ENCODE data around the gene SLC15A4. TPM values are rescaled to one million over a fixed set of nuclear protein-coding genes. Genes with fewer than 3 reads are reported as not detected.

SLC15A4 gene
- total RNA-seq, 4 donors from 2014 or later: 28.1 to 49.9 (median 45.8) TPM

- no peaks in the 10 kb centered on the region for H3K9me3 ChIP-seq
- H3K27me3 ChIP-seq: no peaks in the 10 kb centered on the region
- 35 to 72% methylated on average over 4 to 6 of the region's 20 CpGs for WGBS, 2 donors (ENCODE audit: low coverage in 1 of 2)
- no peak for TF ChIP-seq POLR2A (IDR thresholded peaks at IDR 0.05)
- TF ChIP-seq POLR2AphosphoS5 (IDR thresholded peaks at IDR 0.05): no peak
- TF ChIP-seq, protein P1, sequence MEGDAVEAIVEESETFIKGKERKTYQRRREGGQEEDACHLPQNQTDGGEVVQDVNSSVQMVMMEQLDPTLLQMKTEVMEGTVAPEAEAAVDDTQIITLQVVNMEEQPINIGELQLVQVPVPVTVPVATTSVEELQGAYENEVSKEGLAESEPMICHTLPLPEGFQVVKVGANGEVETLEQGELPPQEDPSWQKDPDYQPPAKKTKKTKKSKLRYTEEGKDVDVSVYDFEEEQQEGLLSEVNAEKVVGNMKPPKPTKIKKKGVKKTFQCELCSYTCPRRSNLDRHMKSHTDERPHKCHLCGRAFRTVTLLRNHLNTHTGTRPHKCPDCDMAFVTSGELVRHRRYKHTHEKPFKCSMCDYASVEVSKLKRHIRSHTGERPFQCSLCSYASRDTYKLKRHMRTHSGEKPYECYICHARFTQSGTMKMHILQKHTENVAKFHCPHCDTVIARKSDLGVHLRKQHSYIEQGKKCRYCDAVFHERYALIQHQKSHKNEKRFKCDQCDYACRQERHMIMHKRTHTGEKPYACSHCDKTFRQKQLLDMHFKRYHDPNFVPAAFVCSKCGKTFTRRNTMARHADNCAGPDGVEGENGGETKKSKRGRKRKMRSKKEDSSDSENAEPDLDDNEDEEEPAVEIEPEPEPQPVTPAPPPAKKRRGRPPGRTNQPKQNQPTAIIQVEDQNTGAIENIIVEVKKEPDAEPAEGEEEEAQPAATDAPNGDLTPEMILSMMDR (IDR thresholded peaks at IDR 0.05): no peak
- TF ChIP-seq EP300 (IDR thresholded peaks at IDR 0.05): no peak
- ATAC-seq: no peak
- peaks cover 0 to 21% (median 0%) of the 10 kb centered on the region in 3 donors for H3K4me1 ChIP-seq
- no peak overlapping the region for H3K27ac ChIP-seq
- H3K4me3 ChIP-seq: no peak overlapping the region
- peaks cover 0 to 90% of the 10 kb centered on the region in 2 donors for H3K36me3 ChIP-seq
Measured at GRCh38 chr12:128797119-128798118, 26.3 kb downstream of the SLC15A4 start.

DNA sequence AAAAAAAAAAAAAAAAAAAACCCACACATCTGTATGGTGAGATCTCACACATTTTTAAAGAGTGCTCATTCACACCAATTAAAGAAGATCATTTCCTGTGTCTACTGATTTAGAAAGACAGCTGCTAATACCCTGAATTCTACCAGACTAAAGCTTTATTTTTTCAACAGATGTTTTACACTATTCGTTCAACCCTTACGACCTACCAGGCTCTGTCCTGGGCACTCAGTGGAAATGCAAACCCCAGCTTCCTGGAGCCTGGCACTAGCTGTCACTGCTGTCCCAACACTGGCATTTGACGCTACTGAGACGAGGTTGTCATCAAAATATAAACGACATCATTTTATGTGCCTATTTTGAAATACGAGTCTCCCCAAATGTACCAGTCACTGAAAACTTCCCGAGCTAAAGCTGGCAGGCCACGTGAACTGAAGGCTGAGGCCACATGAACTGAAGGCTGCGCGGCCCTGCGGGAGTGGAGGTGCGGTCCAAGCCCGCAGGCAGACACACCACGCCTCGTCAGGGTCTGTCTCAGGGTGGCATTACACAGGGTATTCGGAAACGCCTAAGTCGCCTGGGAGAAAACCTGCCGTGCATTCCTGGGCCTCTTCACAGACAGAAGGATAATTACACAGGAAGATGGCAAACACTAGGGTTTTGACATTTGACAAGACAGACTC lies 27.2 kb downstream of the SLC15A4 start:
- no peak for ATAC-seq
- H3K36me3 ChIP-seq: peaks cover 0 to 97% of the 10 kb centered on the region in 2 donors
- WGBS, 2 donors (ENCODE audit: low coverage in 1 of 2): 83 to 94% methylated on average over 9 to 15 of the region's 19 CpGs
- H3K27ac ChIP-seq: no peak overlapping the region
- H3K4me3 ChIP-seq: no peak overlapping the region
- TF ChIP-seq, protein P1 (IDR thresholded peaks at IDR 0.05): no peak
- TF ChIP-seq EP300 (IDR thresholded peaks at IDR 0.05) (no peak), POLR2AphosphoS5 (IDR thresholded peaks at IDR 0.05) (no peak), POLR2A (IDR thresholded peaks at IDR 0.05) (no peak)
- H3K9me3 ChIP-seq: no peaks in the 10 kb centered on the region
- no peaks in the 10 kb centered on the region for H3K27me3 ChIP-seq
- H3K4me1 ChIP-seq: peaks cover 0 to 13% (median 0%) of the 10 kb centered on the region in 3 donors

- no peaks in the 10 kb centered on the region for H3K9me3 ChIP-seq
- H3K36me3 ChIP-seq: peaks cover 0 to 97% of the 10 kb centered on the region in 2 donors
- H3K4me1 ChIP-seq: peaks cover 0 to 6% (median 0%) of the 10 kb centered on the region in 3 donors
- H3K27ac ChIP-seq: no peak overlapping the region
- no peaks in the 10 kb centered on the region for H3K27me3 ChIP-seq
- TF ChIP-seq POLR2AphosphoS5 (IDR thresholded peaks at IDR 0.05) (no peak), EP300 (IDR thresholded peaks at IDR 0.05) (no peak), POLR2A (IDR thresholded peaks at IDR 0.05) (no peak)
- TF ChIP-seq, protein P1 (IDR thresholded peaks at IDR 0.05): no peak
- 70 to 79% methylated on average over 21 to 23 of the region's 30 CpGs for WGBS, 2 donors (ENCODE audit: low coverage in 1 of 2)
- ATAC-seq: no peak
- H3K4me3 ChIP-seq: no peak overlapping the region
Measured at GRCh38 chr12:128795530-128796361, 28.0 kb downstream of the SLC15A4 start.

DNA sequence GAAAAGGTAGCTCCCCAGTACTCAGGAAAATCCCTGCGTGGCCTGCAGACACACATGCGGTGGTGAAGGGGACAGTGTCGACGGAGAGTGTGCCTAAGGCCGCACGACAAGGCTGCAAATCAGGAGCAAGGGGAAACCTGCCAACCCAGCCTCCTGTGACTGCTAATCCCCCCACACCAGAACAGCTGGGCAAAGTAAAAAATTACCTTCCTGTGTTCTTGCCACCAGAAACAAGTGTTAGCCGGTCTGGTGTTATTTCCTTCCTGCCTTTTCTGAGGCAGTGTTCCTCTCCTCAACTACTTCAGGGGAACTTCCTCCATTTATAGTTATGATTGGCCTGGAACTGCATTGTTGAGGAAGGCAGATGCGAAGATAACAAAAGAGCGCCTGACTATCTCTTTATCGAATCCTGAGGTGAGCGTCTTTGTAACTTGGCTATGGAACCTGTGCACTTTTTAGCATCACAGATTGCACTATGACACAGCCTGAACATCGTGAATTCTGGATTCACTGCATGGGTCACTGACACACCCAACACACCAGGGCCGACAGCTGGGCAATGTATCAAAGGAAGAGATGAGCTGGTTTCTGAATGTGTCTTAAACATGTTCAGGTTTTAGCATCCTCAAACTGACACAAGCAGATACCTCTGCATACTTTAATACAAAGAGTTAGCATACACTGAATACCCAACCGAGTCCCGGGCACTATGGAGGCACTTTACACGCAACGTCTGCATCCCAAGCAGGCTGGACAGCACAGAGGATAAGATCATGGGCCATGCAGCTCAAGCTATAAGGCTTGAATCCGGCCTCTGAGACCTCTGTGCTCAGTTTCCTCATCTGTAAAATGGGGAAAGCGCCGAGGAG lies 28.9 kb downstream of the SLC15A4 start:
- no peaks in the 10 kb centered on the region for H3K27me3 ChIP-seq
- WGBS, 2 donors (ENCODE audit: low coverage in 1 of 2): 55 to 82% methylated on average over 2 to 6 of the region's 20 CpGs
- no peak overlapping the region for H3K27ac ChIP-seq
- H3K36me3 ChIP-seq: peaks cover 0 to 92% of the 10 kb centered on the region in 2 donors
- no peak for ATAC-seq
- TF ChIP-seq, protein P1 (IDR thresholded peaks at IDR 0.05): no peak
- no peak for TF ChIP-seq POLR2AphosphoS5 (IDR thresholded peaks at IDR 0.05)
- peaks cover 0 to 6% (median 0%) of the 10 kb centered on the region in 3 donors for H3K4me1 ChIP-seq
- H3K9me3 ChIP-seq: no peaks in the 10 kb centered on the region
- H3K4me3 ChIP-seq: no peak overlapping the region

Data from gastroesophageal sphincter (tissue), 4 donors.